HG03342 (cell line): Measurements from ENCODE around the gene ABHD11.
"Not testable (repeated sequence)": the region's sequence is repeated elsewhere in the genome, so short reads cannot be mapped to it uniquely, and the experiment has no call there.

Experiments used
- ATAC-seq: cut with Tn5 transposase; IDR thresholded peaks from one replicate; pipeline ENCODE4 v1.9.1; 2021; ENCODE audit warnings: mild to moderate bottlenecking, moderate library complexity; ENCODE audit not compliant: unreplicated experiment

Gene ABHD11

DNA sequence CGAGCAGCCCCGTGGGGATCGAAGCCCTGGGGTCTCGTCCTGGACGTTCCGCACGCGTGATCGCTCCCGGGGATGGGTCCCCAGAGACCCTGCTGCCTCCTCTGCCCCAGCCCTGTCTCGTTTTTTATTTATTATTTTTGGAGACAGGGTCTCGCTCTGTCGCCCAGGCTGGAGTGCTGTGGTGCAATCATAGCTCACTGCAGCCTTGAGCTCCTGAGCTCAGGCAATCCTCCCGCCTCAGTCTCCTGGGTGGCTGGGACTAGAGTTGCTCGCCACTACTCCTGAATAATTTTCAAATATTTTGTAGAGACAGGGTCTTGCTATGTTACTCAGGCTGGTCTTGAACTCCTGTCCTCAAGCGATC, 18.8 kb downstream of the ABHD11 start:
- ATAC-seq = no peak

DNA sequence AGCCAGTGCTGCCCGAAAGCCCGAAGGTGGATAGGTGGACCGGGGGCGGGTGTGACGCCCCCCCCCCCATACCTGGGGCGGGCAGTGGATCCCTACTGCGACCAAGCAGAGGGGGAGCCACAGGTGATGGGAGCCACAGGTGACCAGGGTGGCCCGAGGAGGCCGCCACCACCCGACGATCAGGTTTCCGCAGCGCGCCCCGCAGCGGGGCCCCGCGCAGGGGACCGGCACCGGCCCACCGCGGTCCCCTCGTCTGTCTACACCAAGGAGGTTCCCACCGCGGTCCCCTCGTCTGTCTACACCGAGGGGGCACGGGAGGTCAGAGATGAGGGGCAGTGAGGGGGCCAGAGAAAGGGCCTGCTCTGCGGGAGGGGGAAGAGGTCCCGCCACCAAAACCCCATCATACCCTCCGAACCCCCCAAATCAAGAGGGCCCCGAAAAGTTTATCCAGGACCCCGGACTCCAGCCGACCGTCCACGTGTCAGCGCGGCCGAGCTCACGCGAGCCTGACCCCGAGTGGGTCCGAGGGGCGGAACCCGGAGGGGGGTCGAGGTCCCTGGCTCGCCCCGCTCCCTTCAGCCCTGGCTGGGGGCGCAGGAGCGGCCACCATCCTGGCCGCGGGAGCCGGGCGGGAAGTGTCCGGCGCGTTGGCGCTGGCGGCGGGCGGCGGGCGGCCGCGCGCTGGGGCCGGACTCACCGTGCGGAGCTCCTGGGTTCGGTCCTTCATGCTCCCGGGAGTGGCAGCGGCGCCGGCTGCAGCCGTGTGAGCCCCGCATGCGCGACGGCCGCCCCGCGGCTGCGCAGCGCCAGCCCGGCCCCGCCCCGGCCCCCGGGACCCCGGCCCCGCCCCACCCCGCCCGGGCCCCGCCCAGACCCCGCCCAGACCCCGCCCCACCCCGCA, 19.4 kb downstream of the ABHD11 start, which contains the start of gene STX1A:
TSS of gene STX1A (minus strand) at position 765 of the 901 bp plus-strand sequence. CDS start at position 727, 38 bp downstream.
- peak; percentile 70 for ATAC-seq

GRCh38 chr7:73718438-73718881, 20.1 kb downstream of the ABHD11 start:
- ATAC-seq = no peak

- ATAC-seq = no peak
Observed at GRCh38 chr7:73717991-73718405, 20.6 kb downstream of the ABHD11 start.

GRCh38 chr7:73717025-73717807, 21.4 kb downstream of the ABHD11 start:
- ATAC-seq = no peak

GRCh38 chr7:73716318-73716890, 22.2 kb downstream of the ABHD11 start:
- ATAC-seq = no peak

DNA sequence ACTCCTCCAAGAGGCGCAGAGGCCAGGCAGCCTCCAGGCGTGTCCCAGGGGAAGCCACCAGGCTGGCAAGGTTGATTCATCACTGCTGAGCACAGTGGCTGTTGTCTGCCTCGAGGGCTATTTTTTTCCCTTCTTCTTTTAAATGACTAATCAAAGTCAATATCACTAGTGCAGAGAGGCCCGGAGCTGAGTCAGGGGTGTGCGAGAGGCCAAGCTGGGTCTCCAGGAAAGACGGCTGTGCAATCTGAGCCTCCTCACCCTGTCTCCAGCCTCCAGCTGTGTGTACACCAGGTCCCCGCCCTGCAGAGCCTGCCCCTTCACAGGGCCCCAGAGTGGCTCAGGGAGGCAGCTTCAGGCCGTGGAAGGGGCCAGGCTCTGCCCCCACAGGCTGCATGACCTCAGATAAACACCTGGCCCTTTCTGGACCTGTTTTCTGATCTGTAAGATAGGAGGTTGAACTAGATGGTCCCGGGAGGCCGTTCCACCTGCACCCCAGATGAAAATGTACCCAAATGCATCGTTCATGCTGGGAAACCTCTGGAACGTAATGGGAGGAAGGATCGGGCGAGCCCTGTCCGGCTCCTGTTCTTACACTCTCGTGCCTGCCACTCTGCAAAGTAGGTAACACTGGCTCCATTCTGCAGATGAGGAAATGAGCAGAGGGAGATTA, 22.8 kb downstream of the ABHD11 start:
- no peak for ATAC-seq

DNA sequence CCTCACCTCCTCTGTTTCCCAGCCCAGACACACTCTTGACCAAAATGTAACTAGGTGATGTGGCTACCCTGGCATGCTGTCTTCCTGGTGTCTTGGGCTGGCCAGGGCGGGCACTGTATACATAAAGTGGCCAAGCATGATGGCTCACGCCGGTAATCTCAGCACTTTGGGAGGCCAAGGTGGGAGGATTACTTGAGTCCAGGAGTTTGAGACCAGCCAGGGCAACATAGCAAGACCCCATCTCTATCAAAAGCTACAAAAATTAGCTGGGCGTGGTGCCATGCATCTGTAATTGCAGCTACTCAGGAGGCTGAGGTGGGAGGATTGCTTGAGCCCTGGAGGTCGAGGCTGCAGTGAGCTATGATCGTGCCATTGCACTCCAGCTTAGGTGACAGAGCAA, 25.3 kb downstream of the ABHD11 start:
- ATAC-seq = not testable (repeated sequence)

- no peak for ATAC-seq
Observed at GRCh38 chr7:73712773-73713172, 25.8 kb downstream of the ABHD11 start.

DNA sequence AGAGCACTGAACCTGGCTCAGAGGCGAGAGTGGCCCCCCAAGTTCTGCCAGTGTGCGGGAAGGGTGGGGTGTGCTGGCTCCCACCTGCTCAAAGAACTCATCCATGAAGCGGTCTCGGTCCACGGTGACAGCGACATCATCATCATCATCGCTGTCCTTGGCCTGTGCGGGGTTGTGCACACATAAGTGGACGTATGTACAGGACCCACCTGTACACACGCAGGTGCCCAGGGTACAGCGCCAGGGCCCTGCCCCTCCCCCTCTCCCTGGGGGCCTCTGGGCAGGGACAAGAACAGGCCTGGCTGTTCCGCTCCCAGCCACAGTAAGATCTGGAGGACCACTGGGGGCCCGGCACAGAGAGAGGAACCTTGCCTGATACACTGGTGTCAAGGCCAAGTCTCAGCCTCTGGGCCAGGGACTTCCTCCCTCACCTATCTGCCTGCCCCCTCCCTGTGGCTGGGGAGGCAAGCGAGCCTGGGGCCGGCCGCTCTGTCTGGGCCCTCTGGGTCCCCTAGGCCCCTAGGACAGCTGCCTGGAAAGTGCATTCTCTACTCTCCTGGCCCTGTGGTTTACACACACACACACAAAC, 29.5 kb downstream of the ABHD11 start:
- ATAC-seq = no peak

DNA sequence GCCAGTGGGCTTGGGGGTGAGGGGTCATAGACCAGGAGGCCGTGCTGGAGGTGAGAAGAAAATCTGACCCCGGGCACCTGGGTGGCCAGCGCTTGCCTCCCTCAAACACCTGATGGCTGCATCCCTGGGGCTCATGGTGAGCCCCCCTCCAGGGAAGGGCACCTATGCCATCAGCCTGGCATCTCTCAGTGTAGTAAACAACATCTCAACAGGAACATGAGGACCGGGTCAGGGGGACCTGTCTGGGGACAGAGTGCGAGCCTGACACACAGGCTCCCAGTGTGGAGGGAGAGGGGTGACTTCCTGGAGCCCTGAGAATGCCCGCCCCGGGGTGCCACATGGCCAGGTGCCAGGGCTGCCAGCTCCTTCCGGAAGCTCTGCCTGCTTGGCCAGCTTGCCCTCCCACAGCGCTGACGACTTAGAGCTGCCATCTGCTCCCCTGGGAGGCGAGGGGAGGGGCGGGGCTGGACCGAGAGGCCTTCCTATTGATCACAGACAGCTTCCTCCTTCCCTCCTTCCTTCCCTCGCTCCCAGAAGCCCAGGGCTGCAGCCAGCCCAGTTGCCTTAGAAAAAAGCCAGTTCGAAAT, 31.5 kb downstream of the ABHD11 start:
- no peak for ATAC-seq

DNA sequence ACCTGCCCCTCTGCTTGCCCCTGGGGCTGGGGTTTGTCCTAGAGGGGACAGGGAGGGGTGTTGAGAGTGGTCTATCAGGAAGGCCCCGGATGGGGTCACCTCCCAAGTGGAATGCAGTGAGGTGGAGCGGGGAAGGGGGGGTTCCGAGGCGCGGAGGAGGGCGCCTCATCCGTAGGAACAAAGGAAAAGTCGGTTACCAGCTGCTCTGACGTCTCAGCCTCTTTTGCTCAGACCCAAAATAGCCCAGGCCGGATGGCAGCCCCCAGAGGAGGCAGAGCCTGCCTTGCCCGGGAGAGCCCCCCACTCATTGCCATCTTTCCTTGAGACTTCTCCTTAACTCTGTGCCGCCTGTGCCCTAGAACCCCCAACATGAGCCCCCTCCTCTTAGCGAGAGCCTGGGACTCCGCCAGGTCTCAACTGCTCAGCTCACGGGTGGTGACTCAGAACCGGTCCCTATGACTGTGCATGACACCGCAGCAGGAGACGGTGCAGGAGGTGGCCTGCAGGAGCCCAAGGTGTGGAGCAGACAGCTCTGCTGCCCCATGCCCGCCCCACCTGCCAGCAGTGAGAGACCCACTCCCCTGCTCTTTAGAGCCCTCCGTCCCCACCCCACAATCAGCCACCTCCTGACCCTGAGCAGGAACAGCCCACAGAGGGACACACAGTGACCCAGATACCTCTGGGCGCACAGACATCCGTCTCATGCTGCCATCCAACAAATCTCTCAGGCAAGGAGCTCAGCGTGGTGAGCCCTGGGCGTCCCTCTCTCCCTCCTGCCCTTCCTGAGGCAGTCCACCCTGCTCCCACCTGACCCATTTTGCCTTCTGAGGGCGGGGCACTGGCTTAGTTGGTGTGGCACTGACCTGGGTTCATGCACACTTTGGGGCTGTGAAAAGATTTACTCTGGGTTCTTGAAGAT, 32.2 kb downstream of the ABHD11 start:
- ATAC-seq = no peak

- no peak for ATAC-seq
Observed at GRCh38 chr7:73705551-73705920, 33.1 kb downstream of the ABHD11 start.

DNA sequence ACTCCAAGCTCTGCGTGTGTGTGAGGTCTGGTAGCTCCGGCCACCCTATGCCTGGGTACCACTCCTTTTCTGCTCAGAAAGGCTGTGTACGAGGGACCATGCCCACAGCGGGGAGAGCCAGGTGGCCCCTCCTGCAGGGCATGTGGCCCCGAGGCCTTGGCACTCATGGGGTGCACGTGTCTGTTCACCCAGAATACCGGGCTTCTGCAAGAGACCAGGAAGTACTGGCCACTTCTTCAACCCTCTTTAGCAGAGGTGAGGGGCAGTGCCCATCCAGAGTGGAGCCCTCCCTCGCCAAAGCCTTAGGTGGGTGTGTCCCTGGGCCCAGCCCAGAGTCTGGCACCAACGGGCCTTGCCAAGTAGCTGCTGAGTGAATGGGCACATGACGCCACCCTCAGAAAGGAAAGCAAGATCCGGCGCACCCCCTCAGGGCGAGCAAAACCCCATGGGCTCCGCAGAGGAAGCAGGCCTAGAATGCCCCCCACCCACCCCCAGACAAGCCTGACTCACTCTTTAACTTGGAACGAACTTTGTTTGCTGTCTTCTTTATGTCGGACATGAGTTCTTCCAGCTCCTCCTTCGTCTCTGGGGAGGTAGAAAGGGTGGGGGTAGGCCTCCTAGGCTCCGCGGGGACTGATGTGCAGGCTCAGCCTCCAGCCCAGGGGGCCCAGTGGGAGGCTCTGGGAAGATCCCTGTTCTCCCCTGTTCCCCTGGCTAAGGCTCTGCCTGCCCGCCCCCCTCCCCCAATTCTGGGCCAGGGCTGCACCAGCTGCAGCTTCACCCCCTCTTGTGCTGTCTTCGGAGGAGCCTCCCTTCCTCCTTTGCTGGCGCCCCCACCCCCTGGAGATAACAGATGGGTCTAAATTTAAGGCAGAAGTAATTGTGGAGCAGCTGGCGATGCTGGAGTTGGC, 33.7 kb downstream of the ABHD11 start:
- no peak for ATAC-seq

DNA sequence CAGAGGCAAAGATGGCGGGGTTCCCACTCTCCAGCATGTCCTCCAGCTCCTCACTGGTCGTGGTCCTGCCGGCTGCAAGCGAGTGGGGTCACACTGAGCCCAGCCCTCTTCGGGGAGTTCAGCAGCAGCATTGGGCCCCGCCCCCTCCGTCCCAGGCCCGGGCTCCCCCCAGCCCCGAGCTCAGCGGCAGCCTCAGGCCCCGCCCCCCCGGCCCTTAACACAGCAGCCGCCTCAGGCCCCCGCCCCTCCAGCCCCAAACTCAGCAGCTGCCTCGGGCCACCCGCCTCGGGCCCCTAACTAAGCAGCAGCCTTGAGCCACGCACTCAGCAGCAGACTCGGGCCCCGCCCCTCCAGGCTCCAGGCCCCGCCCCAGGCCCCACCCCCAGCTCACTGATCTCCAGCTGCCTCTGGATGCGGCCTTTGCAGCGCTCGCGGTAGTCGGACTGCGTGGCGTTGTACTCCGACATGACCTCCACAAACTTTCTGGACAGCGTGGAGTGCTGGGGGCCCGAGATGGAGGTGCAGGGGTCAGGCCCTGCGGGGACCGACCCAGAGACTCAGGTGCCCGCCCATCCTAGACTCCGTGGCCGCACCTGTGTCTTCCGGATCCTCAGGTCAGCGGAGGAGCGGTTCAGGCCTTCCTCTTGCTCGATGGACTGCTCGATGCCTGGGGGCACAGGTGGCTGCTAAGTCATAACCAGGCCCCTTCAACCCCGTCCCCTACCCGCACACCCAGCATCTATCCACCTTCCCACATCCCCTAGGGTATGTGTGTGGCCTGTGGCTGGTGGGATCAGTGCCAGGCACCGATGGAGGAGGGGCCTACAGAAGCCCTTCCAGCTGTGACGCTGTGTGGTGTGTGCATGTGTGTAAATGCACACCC, 34.6 kb downstream of the ABHD11 start:
- ATAC-seq = no peak

- no peak for ATAC-seq
Observed at GRCh38 chr7:73703225-73703624, 35.4 kb downstream of the ABHD11 start.

GRCh38 chr7:73702665-73703064, 35.9 kb downstream of the ABHD11 start:
- no peak for ATAC-seq
